Ramos (cell line): ENCODE measurements around the gene ARRDC2.

Experiments used
- in situ Hi-C: fragments of 300-500 bp; cut with MboI; formaldehyde crosslinking; loops from one replicate; pipeline ENCODE4 v1.14.3; 2022; ENCODE audit warnings: low sequenced_read_pairs; ENCODE audit not compliant: unreplicated experiment

Gene ARRDC2

GRCh38 chr19:18007917-18008673 is at the start of gene ARRDC2:
Gene ARRDC2, plus strand, starts transcription at chr19:18008170. Its CDS starts 141 bp downstream, at chr19:18008311.
- in situ Hi-C loops = loop anchor here (10.0 kb wide), 1 partner anchor 157 kb away; no protein-coding TSS in a partner anchor

GRCh38 chr19:17963936-17964691 is 43.9 kb upstream of the ARRDC2 start:
- in situ Hi-C loops = no loop called here

GRCh38 chr19:17965370-17966128 is 42.4 kb upstream of the ARRDC2 start:
- in situ Hi-C loops = no loop called here

- in situ Hi-C loops = no loop called here
These were observed 41.9 kb upstream of the ARRDC2 start for GRCh38 chr19:17966129-17966483.

GRCh38 chr19:17966550-17967256 is 41.3 kb upstream of the ARRDC2 start, which contains the start of gene KCNN1:
Gene KCNN1, plus strand, starts transcription at chr19:17967107. Its CDS starts 6,782 bp downstream, at chr19:17973889.
- in situ Hi-C loops = no loop called here

- in situ Hi-C loops = no loop called here
These were observed 40.5 kb upstream of the ARRDC2 start for GRCh38 chr19:17967257-17968051.

GRCh38 chr19:17968362-17968761 is 39.6 kb upstream of the ARRDC2 start:
- in situ Hi-C loops = no loop called here

- in situ Hi-C loops = no loop called here
These were observed 38.7 kb upstream of the ARRDC2 start for GRCh38 chr19:17969096-17969792.

- in situ Hi-C loops = no loop called here
These were observed 35.7 kb upstream of the ARRDC2 start for GRCh38 chr19:17972230-17972629.

GRCh38 chr19:17973759-17974158 is 34.2 kb upstream of the ARRDC2 start:
- in situ Hi-C loops = no loop called here

- in situ Hi-C loops = no loop called here
These were observed 33.4 kb upstream of the ARRDC2 start for GRCh38 chr19:17974551-17974950.

- in situ Hi-C loops = no loop called here
These were observed 32.9 kb upstream of the ARRDC2 start for GRCh38 chr19:17975032-17975431.

GRCh38 chr19:17977021-17977420 is 30.9 kb upstream of the ARRDC2 start:
- in situ Hi-C loops = no loop called here

GRCh38 chr19:17977488-17977887 is 30.5 kb upstream of the ARRDC2 start:
- in situ Hi-C loops = no loop called here

GRCh38 chr19:17981611-17982010 is 26.4 kb upstream of the ARRDC2 start:
- in situ Hi-C loops = no loop called here

GRCh38 chr19:17982430-17982829 is 25.5 kb upstream of the ARRDC2 start:
- in situ Hi-C loops = no loop called here

GRCh38 chr19:17985037-17985818 is 22.7 kb upstream of the ARRDC2 start:
- in situ Hi-C loops = loop anchor here (5.0 kb wide), 1 partner anchor 33 kb away; no protein-coding TSS in a partner anchor

- in situ Hi-C loops = loop anchor here (5.0 kb wide), 1 partner anchor 34 kb away; no protein-coding TSS in a partner anchor
These were observed 21.4 kb upstream of the ARRDC2 start for GRCh38 chr19:17986569-17986968.
